ENCODE measurements around the gene CYP2W1. TPM values are rescaled to one million over a fixed set of nuclear protein-coding genes. Genes with fewer than 3 reads are reported as not detected.

CYP2W1 gene
- total RNA-seq, 1 experiment from 2014 or later = not detected

DNA sequence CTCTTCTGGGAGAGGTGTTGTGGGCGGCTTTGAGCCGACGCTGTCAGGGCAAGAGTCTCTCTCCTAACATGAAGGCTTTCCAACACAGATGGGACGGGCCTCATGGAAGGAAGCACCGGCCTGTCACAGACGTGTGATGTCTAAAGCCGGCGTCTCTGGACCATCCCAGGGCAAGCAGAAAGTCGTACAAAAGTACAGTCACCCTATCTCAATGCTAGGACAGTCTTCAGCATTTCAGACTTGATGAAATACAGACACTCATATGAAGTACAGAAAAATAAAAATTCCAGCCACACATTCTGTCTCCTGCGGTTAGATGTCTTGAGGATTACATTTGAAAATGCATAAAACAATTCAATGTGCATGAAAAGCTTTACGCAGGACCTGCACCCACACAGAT, 30.6 kb downstream of the CYP2W1 start:
- POLR2A ChIA-PET (ENCODE audit: unreplicated experiment) = no interaction called here
- H3K27ac ChIP-seq (ENCODE audit: low read length) = no peak overlapping the region
- no peaks in the 10 kb centered on the region for H4K20me1 ChIP-seq (ENCODE audit: low read length)
- no peak overlapping the region for H3K4me3 ChIP-seq (ENCODE audit: low read length)
- no peaks in the 10 kb centered on the region for H3K4me1 ChIP-seq (ENCODE audit: insufficient read depth, low read length)
- H3K36me3 ChIP-seq (ENCODE audit: low read depth, low read length) = no peaks in the 10 kb centered on the region
- BruUV-seq (replicated peaks) = no TSS peak
- DNase-seq (no peak), ATAC-seq (no peak)
- no peaks in the 10 kb centered on the region for H3K27me3 ChIP-seq (ENCODE audit: low read length)
- no peaks in the 10 kb centered on the region for H3K79me2 ChIP-seq (ENCODE audit: low read length)
- no peak overlapping the region for H3K4me2 ChIP-seq (ENCODE audit: low read length)
- H3K9ac ChIP-seq (ENCODE audit: low read length) = no peak overlapping the region
- H3K9me2 ChIP-seq (replicated peaks; ENCODE audit: low read length) = no peaks in the 10 kb centered on the region
- H3F3A ChIP-seq (ENCODE audit: low read length, unreplicated experiment) = no peaks in the 10 kb centered on the region
- CTCF ChIA-PET = no interaction called here
- H3K9me3 ChIP-seq (ENCODE audit: low read length) = no peaks in the 10 kb centered on the region
- TF ChIP-seq EZH2phosphoT487 (IDR thresholded peaks at IDR 0.05; ENCODE audit: borderline replicate concordance, low read length) = no peak
- TF ChIP-seq, protein P1, sequence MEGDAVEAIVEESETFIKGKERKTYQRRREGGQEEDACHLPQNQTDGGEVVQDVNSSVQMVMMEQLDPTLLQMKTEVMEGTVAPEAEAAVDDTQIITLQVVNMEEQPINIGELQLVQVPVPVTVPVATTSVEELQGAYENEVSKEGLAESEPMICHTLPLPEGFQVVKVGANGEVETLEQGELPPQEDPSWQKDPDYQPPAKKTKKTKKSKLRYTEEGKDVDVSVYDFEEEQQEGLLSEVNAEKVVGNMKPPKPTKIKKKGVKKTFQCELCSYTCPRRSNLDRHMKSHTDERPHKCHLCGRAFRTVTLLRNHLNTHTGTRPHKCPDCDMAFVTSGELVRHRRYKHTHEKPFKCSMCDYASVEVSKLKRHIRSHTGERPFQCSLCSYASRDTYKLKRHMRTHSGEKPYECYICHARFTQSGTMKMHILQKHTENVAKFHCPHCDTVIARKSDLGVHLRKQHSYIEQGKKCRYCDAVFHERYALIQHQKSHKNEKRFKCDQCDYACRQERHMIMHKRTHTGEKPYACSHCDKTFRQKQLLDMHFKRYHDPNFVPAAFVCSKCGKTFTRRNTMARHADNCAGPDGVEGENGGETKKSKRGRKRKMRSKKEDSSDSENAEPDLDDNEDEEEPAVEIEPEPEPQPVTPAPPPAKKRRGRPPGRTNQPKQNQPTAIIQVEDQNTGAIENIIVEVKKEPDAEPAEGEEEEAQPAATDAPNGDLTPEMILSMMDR (conservative IDR thresholded peaks at IDR 0.05; ENCODE audit: low read depth, low read length) = no peak
- TF ChIP-seq EZH2 (IDR thresholded peaks at IDR 0.05; ENCODE audit: low read length, unreplicated experiment) = no peak
- no peak overlapping the region for H2AFZ ChIP-seq (ENCODE audit: low read length)
- intact Hi-C loops (cut with micrococcal nuclease) = no loop called here

DNA sequence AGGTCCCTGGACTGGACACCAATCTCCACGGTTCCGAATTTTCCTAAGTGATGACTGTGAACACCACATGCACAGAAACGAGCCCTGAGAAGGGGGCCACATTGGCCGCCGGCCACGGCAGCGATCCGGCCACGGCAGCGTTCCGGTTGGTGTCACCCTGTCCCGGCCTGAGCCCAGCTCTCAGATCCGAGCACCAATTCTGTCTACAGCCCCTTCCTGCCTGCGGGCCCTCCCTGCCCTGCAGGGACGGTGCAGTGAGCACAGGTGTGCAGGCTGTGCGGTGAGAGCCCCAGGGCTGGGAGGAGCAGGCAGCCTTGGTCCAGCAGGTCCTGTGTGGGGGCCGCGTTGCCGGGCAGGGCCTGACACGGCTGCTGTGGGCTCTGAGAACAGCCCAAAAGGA, 31.7 kb downstream of the CYP2W1 start:
- no peaks in the 10 kb centered on the region for H3K27me3 ChIP-seq (ENCODE audit: low read length)
- H3K36me3 ChIP-seq (ENCODE audit: low read depth, low read length) = no peaks in the 10 kb centered on the region
- no peaks in the 10 kb centered on the region for H3K9me3 ChIP-seq (ENCODE audit: low read length)
- no peak overlapping the region for H3K4me3 ChIP-seq (ENCODE audit: low read length)
- ATAC-seq (no peak), DNase-seq (no peak)
- ChIA-PET CTCF (no interaction called here), POLR2A (ENCODE audit: unreplicated experiment) (no interaction called here)
- TF ChIP-seq EZH2phosphoT487 (IDR thresholded peaks at IDR 0.05; ENCODE audit: borderline replicate concordance, low read length) = no peak
- TF ChIP-seq, protein P1 (conservative IDR thresholded peaks at IDR 0.05; ENCODE audit: low read depth, low read length) = no peak
- no peak for TF ChIP-seq EZH2 (IDR thresholded peaks at IDR 0.05; ENCODE audit: low read length, unreplicated experiment)
- no TSS peak for BruUV-seq (replicated peaks)
- H3K9me2 ChIP-seq (replicated peaks; ENCODE audit: low read length) = no peaks in the 10 kb centered on the region
- no peaks in the 10 kb centered on the region for H4K20me1 ChIP-seq (ENCODE audit: low read length)
- no peak overlapping the region for H3K27ac ChIP-seq (ENCODE audit: low read length)
- no peak overlapping the region for H3K4me2 ChIP-seq (ENCODE audit: low read length)
- H2AFZ ChIP-seq (ENCODE audit: low read length) = no peak overlapping the region
- no peaks in the 10 kb centered on the region for H3K4me1 ChIP-seq (ENCODE audit: insufficient read depth, low read length)
- no peak overlapping the region for H3K9ac ChIP-seq (ENCODE audit: low read length)
- H3K79me2 ChIP-seq (ENCODE audit: low read length) = no peaks in the 10 kb centered on the region
- H3F3A ChIP-seq (ENCODE audit: low read length, unreplicated experiment) = no peaks in the 10 kb centered on the region
- intact Hi-C loops (cut with micrococcal nuclease) = no loop called here

DNA sequence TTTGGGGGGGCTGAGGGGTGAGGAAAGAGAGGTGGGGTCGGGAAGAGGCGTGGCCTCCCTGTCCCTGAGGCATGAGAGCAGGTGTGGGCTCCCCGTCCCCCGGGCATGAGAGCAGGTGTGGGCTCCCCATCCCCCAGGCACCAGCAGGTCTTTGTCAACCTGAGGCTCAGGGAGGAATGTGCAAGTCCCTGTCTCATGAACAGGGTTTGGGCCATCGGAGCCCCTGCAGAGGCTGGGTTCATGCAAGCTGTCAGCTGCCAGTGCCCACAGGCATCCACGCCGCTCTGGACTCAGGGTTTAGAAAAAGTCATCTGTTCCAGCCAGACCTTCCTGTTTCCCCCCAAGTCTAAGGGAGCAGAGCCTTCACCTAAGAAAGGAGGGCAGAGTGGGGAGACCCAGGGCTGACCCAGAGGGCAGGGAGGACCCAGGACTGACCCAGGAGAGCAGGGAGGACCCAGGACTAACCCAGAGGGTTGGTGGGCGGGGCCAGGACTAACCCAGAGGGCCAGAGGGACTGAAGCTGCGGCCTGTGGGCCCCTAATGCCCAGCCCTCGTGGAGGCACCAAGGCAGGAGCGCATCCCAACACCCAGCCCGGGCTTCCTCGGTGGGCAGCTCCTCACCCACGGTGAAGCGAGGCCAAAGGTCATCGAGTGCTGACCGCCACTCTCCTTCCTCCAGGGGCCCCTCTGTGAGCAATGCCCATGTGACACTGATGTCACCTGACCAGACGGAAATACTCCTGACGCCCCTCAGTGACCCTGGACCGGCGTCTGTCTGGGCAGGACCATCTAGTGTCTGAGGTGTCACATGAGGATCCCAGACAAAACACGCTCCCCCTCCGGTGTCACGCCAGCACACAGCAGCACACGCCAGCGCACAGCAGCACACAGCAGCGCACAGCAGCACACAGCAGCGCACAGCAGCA, 32.5 kb downstream of the CYP2W1 start:
- Histone ChIP-seq H2AFZ (ENCODE audit: low read length) (no peak overlapping the region), H3K36me3 (ENCODE audit: low read depth, low read length) (no peaks in the 10 kb centered on the region), H3F3A (ENCODE audit: low read length, unreplicated experiment) (no peaks in the 10 kb centered on the region), H3K9me2 (replicated peaks; ENCODE audit: low read length) (no peaks in the 10 kb centered on the region), H3K9me3 (ENCODE audit: low read length) (no peaks in the 10 kb centered on the region), H4K20me1 (ENCODE audit: low read length) (no peaks in the 10 kb centered on the region), H3K4me2 (ENCODE audit: low read length) (no peak overlapping the region), H3K4me1 (ENCODE audit: insufficient read depth, low read length) (no peaks in the 10 kb centered on the region), H3K79me2 (ENCODE audit: low read length) (no peaks in the 10 kb centered on the region), H3K27ac (ENCODE audit: low read length) (no peak overlapping the region), H3K4me3 (ENCODE audit: low read length) (no peak overlapping the region), H3K27me3 (ENCODE audit: low read length) (no peaks in the 10 kb centered on the region), H3K9ac (ENCODE audit: low read length) (no peak overlapping the region)
- ChIA-PET POLR2A (ENCODE audit: unreplicated experiment) (no interaction called here), CTCF (no interaction called here)
- DNase-seq (no peak), ATAC-seq (no peak)
- no peak for TF ChIP-seq EZH2phosphoT487 (IDR thresholded peaks at IDR 0.05; ENCODE audit: borderline replicate concordance, low read length)
- TF ChIP-seq, protein P1 (conservative IDR thresholded peaks at IDR 0.05; ENCODE audit: low read depth, low read length) = no peak
- intact Hi-C loops (cut with micrococcal nuclease) = no loop called here
- no TSS peak for BruUV-seq (replicated peaks)

Data from PC-3 (cell line).